ENCODE measurements around the gene DISC1. TPM values are rescaled to one million over a fixed set of nuclear protein-coding genes. Genes with fewer than 3 reads are reported as not detected.
"Not testable (repeated sequence)": the region's sequence is repeated elsewhere in the genome, so short reads cannot be mapped to it uniquely, and the experiment has no call there.

Gene DISC1
- total RNA-seq, 1 donor from 2014 or later = 16.0 TPM

DNA sequence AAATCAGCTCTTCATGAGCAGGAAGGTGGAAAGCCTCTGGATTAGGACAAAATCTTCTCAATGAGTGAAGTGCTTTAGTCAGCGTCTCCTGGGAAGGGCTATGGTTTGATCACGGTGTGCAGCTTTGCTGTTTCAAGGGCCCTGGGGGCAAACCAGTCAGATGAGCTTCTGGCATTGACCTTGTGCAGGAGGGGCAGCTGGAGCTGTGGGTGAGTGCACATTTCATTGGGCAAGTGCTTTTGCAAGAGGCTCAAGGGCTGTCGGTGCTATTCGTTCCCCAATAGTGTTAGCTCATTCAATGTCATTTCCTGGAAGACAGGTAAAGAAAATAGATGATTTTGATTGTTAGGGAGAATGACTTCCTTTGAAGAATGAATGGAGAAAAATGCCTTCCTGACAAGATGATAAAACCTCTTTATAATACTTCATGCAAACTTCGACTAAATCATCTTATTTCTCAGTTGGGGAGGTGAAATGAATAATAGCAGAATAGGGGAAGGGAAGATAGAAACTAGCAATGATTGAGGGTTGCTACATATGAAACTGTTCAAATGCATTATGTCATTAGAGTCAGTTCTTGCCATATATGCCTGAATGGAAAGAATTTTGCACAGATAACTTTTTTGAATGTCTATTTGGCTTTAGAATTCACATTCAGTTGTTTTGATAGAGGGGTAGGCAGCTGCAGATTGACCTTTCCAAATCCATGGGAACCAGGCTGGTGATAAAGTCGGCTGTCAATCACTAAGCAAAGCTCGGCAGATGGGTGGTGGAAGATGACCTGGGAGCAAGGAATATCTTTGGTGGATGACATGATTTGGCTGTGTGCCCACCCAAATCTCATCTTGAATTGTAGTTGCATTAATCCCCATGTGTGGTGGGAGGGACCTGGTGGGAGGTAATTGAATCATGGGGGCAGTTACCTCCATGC, 12.9 kb upstream of the DISC1 start:
- DNase-seq (ENCODE audit: low spot score in 2 of 2) = no peak
- no peaks in the 10 kb centered on the region for H3K27me3 ChIP-seq
- no peaks in the 10 kb centered on the region for H3K4me1 ChIP-seq
- H3K27ac ChIP-seq = no peak overlapping the region
- intact Hi-C loops (cut with DNase I) = no loop called here
- no peak overlapping the region for H3K4me3 ChIP-seq
- no peaks in the 10 kb centered on the region for H3K36me3 ChIP-seq
- no peaks in the 10 kb centered on the region for H3K9me3 ChIP-seq
- TF ChIP-seq CTCF (IDR thresholded peaks at IDR 0.05) = no peak

DNA sequence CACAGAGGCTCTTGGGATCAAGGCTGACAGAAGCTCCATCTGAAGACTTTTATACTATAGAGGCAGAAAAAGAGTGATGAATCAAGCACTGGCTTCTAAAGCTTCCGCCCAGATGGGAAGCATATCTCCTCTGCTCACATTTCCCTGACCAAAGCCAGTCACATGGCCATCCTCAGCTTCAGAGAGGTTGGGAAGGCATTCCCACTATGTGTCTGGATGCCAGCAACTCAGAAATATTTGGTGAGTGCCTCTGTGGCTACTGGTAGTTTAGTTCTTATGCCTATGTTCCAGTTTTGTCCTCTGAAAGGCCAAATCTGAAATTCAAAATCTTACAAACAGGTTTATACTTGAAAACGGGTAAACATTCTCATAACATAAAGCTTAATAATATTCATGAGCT, 9.9 kb upstream of the DISC1 start:
- H3K36me3 ChIP-seq = no peaks in the 10 kb centered on the region
- no peak overlapping the region for H3K4me3 ChIP-seq
- no peaks in the 10 kb centered on the region for H3K27me3 ChIP-seq
- DNase-seq (ENCODE audit: low spot score in 2 of 2) = no peak
- H3K9me3 ChIP-seq = no peaks in the 10 kb centered on the region
- H3K4me1 ChIP-seq = no peaks in the 10 kb centered on the region
- intact Hi-C loops (cut with DNase I) = no loop called here
- H3K27ac ChIP-seq = no peak overlapping the region
- TF ChIP-seq CTCF (IDR thresholded peaks at IDR 0.05) = no peak

DNA sequence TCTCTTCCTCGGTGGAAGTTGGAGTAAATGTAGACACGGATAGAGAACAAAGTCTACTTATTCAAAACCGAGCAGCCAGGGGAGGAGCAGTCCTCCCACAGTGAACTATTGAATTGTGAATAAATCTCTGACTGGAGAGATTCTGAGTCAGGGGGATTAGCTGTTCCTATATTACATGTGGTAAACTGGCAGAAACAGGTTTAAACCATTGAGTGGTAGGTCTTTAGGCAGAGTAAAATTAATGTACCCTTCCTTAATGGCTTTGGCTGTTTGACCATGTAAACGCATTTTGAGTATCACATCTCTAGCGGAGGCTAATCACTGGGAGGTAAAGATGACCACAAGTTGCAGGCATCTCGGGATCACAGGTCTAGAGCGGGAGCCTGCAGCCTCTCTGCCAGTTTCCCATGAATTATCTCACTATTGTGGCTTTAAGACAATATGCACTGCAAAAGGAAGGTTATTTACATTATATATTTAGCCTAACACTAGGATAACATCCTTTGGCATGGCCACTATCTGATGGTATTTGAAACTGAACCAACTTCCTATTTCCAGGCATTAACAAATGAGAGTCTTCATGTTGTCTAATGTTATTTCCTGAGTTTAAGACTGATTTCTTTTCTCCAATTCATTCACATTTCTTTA, 7.9 kb upstream of the DISC1 start:
- H3K36me3 ChIP-seq = no peaks in the 10 kb centered on the region
- H3K9me3 ChIP-seq = no peaks in the 10 kb centered on the region
- no peak for TF ChIP-seq CTCF (IDR thresholded peaks at IDR 0.05)
- no peak overlapping the region for H3K27ac ChIP-seq
- no peak for DNase-seq (ENCODE audit: low spot score in 2 of 2)
- H3K4me3 ChIP-seq = no peak overlapping the region
- H3K27me3 ChIP-seq = no peaks in the 10 kb centered on the region
- intact Hi-C loops (cut with DNase I) = no loop called here
- no peaks in the 10 kb centered on the region for H3K4me1 ChIP-seq

DNA sequence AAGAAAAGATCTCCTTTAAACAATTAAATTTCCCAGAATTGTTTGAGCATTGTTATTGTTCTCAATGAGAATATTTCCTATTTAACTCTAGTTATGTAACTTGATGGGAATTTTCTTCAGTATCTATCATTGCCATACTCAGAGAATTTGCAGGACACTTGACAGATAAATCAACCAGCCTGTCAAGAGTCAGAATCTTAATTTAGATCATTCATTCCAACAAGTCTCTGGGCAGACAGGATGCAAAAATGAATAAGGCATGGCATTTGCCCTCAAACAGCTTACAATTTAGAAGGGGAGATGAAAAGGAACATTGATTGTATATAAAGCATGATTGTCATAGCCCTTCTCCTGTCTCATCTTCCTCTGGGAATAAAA, 7.3 kb upstream of the DISC1 start:
- intact Hi-C loops (cut with DNase I) = no loop called here

GRCh38 chr1:231625042-231625441, 1.5 kb upstream of the DISC1 start:
- H3K27ac ChIP-seq; H3K4me3 ChIP-seq; H3K27me3 ChIP-seq; H3K9me3 ChIP-seq; H3K4me1 ChIP-seq; DNase-seq (ENCODE audit: low spot score in 2 of 2); H3K36me3 ChIP-seq; intact Hi-C loops (cut with DNase I): not testable (repeated sequence)

More for the DNA sequence above, 7.3 kb upstream of the DISC1 start:
- Histone ChIP-seq H3K36me3 (no peaks in the 10 kb centered on the region), H3K4me1 (no peaks in the 10 kb centered on the region), H3K9me3 (no peaks in the 10 kb centered on the region), H3K27ac (no peak overlapping the region), H3K4me3 (no peak overlapping the region), H3K27me3 (no peaks in the 10 kb centered on the region)
- TF ChIP-seq CTCF (IDR thresholded peaks at IDR 0.05) = no peak
- DNase-seq (ENCODE audit: low spot score in 2 of 2) = no peak

GRCh38 chr1:231625975-231626534, 535 bp upstream of the DISC1 start:
- no peaks in the 10 kb centered on the region for H3K9me3 ChIP-seq
- H3K36me3 ChIP-seq = no peaks in the 10 kb centered on the region
- intact Hi-C loops (cut with DNase I) = no loop called here
- no peaks in the 10 kb centered on the region for H3K27me3 ChIP-seq
- H3K4me1 ChIP-seq = peaks cover 3 to 5% of the 10 kb centered on the region in 2 donors
- no peak for DNase-seq (ENCODE audit: low spot score in 2 of 2)
- H3K27ac ChIP-seq = peak overlapping the region in 1 of 2 donors; percentile 14
- TF ChIP-seq CTCF (IDR thresholded peaks at IDR 0.05) = no peak
- peak overlapping the region; percentile 63 to 87 for H3K4me3 ChIP-seq
